ENCODE data around the gene MAK. TPM values are rescaled to one million over a fixed set of nuclear protein-coding genes. Genes with fewer than 3 reads are reported as not detected.
"Not testable (repeated sequence)": the region's sequence is repeated elsewhere in the genome, so short reads cannot be mapped to it uniquely, and the experiment has no call there.

Gene MAK, protein sequence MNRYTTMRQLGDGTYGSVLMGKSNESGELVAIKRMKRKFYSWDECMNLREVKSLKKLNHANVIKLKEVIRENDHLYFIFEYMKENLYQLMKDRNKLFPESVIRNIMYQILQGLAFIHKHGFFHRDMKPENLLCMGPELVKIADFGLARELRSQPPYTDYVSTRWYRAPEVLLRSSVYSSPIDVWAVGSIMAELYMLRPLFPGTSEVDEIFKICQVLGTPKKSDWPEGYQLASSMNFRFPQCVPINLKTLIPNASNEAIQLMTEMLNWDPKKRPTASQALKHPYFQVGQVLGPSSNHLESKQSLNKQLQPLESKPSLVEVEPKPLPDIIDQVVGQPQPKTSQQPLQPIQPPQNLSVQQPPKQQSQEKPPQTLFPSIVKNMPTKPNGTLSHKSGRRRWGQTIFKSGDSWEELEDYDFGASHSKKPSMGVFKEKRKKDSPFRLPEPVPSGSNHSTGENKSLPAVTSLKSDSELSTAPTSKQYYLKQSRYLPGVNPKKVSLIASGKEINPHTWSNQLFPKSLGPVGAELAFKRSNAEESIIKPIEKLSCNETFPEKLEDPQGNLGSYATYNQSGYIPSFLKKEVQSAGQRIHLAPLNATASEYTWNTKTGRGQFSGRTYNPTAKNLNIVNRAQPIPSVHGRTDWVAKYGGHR
- polyA plus RNA-seq (ENCODE audit: insufficient read length in 4 of 4): 1 to 10 TPM in 3 of 4 donors, under 1 TPM in 1; 0.99 to 3.0 (median 2.0) TPM

GRCh38 chr6:10837995-10838793 is at the start of gene MAK:
Gene MAK (minus strand): TSS chr6:10838539. CDS start chr6:10830648, 7,891 bp downstream.
- DNase-seq (ENCODE audit: low read depth in 4 of 4, low spot score in 2 of 4): peak; percentile 82 to 92 (median 89)

GRCh38 chr6:10886691-10887502 is 48.6 kb upstream of the MAK start, which contains the start of gene SYCP2L:
Gene SYCP2L (plus strand): TSS chr6:10887052. CDS start chr6:10887127, 75 bp downstream.
- DNase-seq (ENCODE audit: low read depth in 4 of 4, low spot score in 2 of 4): no peak

DNA sequence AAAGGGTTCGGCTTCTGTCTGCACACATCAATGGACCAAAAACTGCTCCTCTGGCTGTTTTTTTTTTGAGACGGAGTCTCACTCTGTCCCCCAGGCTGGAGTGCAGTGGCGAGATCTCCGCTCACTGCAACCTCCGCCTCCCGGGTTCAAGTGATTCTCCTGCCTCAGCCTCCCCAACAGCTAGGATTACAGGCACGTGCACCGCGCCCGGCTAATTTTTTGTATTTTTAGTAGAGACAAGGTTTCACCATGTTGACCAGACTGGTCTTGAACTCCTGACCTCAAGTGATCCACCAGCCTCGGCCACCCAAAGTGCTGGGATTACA is 48.0 kb upstream of the MAK start:
- not testable (repeated sequence) for DNase-seq (ENCODE audit: low read depth in 4 of 4, low spot score in 2 of 4)

GRCh38 chr6:10884245-10884972 is 46.1 kb upstream of the MAK start:
- no peak for DNase-seq (ENCODE audit: low read depth in 4 of 4, low spot score in 2 of 4)

DNA sequence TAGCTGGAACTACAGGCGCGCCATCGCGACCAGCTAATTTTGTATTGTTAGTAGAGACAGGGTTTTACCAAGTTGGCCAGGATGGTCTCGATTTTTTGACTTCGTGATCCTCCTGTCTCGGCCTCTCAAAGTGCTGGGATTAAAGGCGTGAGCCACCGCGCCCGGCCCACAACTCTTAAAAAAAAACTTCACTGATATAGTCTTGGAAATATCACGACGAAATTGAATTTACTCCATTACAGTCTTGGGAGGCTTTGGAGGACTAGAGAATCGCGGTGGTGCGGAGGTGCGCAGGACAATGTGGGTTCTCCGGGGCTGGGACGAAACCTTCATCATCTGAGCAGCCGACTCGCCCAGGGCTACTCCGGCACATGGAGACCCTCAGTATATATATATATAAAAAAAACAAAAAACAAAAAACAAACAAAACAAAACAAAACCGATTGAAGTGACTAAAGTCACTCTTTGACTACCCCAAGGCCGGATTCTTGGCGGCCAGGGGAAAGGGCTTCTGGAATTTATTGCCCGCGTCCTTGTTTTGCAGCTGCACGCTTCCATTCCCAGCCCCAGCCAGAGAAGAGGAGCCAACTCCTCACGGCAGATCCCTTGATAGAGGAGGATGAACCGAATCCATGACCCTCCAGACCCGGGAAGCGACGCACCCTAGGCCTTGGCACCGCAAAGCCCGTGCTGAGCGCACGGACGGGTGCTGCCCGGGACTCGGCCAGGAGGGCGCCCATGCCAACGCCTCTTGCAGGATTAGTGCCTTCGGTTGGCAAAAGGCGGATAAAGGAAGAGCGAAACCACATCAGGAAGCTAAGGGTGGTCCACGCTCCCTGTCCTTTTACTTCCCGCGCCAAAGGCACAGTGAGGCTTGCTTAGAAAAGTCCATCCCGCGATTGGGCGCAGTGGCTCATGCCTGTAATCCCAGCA is 45.2 kb upstream of the MAK start:
- DNase-seq (ENCODE audit: low read depth in 4 of 4, low spot score in 2 of 4): no peak

- DNase-seq (ENCODE audit: low read depth in 4 of 4, low spot score in 2 of 4): no peak
Observed at GRCh38 chr6:10882657-10883171, 44.4 kb upstream of the MAK start.

GRCh38 chr6:10882253-10882630 is 43.9 kb upstream of the MAK start:
- not testable (repeated sequence) for DNase-seq (ENCODE audit: low read depth in 4 of 4, low spot score in 2 of 4)

- no peak for DNase-seq (ENCODE audit: low read depth in 4 of 4, low spot score in 2 of 4)
Observed at GRCh38 chr6:10880366-10880765, 42.0 kb upstream of the MAK start.

- DNase-seq (ENCODE audit: low read depth in 4 of 4, low spot score in 2 of 4): no peak
Observed at GRCh38 chr6:10877871-10878270, 39.5 kb upstream of the MAK start.

DNA sequence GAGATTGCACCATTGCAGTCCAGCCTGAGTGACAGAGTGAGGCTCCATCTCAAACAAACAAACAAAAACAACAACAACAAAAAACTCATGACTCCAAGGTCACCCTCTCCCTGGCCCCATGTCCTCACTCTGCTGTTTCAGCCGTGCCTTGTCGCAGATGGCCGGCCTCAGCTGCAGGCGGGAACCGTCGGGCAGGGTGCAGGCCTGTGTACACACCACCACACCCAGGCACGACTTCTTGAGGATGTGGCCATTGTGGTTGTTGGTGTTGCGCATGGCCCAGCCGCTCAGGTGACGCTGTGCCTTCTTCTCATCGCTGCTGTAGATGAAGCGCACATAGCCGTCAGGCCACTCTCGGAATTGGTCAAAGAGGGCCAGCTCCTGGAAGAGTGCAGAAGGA is 38.7 kb upstream of the MAK start:
- DNase-seq (ENCODE audit: low read depth in 4 of 4, low spot score in 2 of 4): no peak

GRCh38 chr6:10875026-10875425 is 36.7 kb upstream of the MAK start:
- DNase-seq (ENCODE audit: low read depth in 4 of 4, low spot score in 2 of 4): no peak

DNA sequence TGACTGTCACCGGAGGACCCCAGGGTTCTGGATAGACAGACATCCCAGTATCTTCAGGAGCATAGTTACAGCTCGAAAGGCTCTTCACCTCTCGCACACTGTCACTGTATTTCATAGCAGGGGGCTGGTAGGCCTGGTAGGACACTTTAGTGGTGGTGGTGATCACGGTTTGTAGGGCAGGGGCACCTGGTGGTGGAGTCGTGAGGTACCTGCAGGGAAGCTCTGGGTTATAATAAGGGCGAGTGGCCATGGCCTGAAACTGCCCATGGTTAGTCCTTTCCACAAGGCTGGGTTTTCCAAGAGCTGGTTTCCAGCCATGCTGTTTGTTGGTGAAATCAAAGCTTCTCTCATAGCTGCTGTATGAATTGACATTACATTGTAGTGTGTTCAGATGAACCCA is 35.9 kb upstream of the MAK start:
- no peak for DNase-seq (ENCODE audit: low read depth in 4 of 4, low spot score in 2 of 4)

- no peak for DNase-seq (ENCODE audit: low read depth in 4 of 4, low spot score in 2 of 4)
Observed at GRCh38 chr6:10873374-10873773, 35.0 kb upstream of the MAK start.

- DNase-seq (ENCODE audit: low read depth in 4 of 4, low spot score in 2 of 4): no peak
Observed at GRCh38 chr6:10867952-10868351, 29.6 kb upstream of the MAK start.

DNA sequence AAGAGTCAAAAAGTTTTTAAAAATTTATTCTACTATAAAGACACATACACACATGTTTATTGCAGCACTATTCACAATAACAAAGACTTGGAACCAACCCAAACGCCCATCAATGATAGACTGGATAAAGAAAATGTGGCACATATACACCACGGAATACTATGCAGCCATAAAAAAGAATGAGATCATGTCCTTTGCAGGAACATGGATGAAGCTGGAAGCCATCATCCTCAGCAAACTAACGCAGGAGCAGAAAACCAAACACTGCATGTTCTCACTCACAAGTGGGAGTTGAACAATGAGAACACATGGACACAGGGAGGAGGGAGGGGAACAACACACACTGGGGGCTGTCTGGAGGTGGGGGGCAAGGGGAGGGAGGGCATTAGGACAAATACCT is 28.4 kb upstream of the MAK start:
- not testable (repeated sequence) for DNase-seq (ENCODE audit: low read depth in 4 of 4, low spot score in 2 of 4)

DNA sequence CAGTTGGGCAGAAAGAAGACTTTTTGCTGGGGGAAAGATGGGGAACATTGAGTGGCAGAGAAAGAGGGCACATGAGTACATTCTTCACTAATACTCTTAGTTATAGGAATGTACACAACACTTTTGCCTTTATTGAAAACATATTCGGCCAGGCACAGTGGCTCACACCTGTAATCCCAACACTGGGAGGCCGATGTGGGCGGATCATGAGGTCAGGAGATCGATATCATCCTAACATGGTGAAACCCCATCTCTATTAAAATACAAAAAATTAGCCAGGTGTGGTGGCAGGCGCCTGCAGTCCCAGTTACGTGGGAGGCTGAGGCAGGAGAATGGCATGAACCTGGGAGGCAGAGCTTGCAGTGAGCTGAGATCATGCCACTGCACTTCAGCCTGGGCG is 24.7 kb upstream of the MAK start:
- DNase-seq (ENCODE audit: low read depth in 4 of 4, low spot score in 2 of 4): not testable (repeated sequence)

- no peak for DNase-seq (ENCODE audit: low read depth in 4 of 4, low spot score in 2 of 4)
Observed at GRCh38 chr6:10862361-10862760, 24.0 kb upstream of the MAK start.

GRCh38 chr6:10861086-10861485 is 22.7 kb upstream of the MAK start:
- DNase-seq (ENCODE audit: low read depth in 4 of 4, low spot score in 2 of 4): no peak
